ENCODE measurements around the gene PBXIP1. TPM values are rescaled to one million over a fixed set of nuclear protein-coding genes. Genes with fewer than 3 reads are reported as not detected.

PBXIP1 gene
- total and polyA plus RNA-seq, 2 experiments from 2014 or later, result 53.0 to 61.0 TPM

DNA sequence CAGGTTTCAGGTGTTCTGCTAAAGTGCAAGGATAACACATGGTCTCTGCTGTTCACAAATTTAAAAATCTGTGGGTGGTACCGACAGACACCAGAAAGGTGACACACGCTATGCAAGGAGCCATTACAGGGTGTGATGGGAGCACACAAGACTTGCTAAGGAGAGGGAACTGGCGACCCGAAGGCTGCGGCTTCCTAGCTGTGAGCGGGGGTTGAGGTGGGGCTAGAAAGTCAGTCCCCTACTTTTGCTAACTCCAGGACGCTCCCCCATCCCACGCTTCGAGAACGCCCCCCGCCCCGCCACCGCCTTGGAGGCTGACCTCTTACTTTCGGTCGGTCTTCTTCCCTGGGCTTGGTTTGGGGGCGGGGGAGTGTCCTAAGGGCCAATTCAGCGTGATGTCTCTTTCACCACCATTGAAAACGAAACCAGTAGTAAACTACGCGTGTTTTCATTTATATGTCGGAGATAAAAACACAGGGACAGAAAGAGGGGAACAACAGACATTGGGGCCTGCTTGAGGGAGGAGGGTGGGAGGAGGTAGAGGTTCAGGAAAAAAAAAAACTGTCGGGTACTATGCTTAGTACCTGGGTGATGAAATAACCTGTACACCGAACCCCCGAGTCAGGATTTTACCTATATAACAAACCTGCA is 19.6 kb upstream of the PBXIP1 start:
- H3K9me2 ChIP-seq (replicated peaks; ENCODE audit: insufficient read depth), result no peaks in the 10 kb centered on the region
- peaks cover 40% of the 10 kb centered on the region for H3K79me2 ChIP-seq
- H3K4me3 ChIP-seq, result peak overlapping the region; percentile 44
- peak overlapping the region; percentile 92 for H3K27ac ChIP-seq
- TF ChIP-seq EZH2 (IDR thresholded peaks at IDR 0.05; ENCODE audit: borderline replicate concordance) (no peak), EZH2phosphoT487 (IDR thresholded peaks at IDR 0.05; ENCODE audit: low read depth, severe bottlenecking, unreplicated experiment) (no peak)
- TF ChIP-seq, protein P1, sequence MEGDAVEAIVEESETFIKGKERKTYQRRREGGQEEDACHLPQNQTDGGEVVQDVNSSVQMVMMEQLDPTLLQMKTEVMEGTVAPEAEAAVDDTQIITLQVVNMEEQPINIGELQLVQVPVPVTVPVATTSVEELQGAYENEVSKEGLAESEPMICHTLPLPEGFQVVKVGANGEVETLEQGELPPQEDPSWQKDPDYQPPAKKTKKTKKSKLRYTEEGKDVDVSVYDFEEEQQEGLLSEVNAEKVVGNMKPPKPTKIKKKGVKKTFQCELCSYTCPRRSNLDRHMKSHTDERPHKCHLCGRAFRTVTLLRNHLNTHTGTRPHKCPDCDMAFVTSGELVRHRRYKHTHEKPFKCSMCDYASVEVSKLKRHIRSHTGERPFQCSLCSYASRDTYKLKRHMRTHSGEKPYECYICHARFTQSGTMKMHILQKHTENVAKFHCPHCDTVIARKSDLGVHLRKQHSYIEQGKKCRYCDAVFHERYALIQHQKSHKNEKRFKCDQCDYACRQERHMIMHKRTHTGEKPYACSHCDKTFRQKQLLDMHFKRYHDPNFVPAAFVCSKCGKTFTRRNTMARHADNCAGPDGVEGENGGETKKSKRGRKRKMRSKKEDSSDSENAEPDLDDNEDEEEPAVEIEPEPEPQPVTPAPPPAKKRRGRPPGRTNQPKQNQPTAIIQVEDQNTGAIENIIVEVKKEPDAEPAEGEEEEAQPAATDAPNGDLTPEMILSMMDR (IDR thresholded peaks at IDR 0.05; ENCODE audit: poor library complexity), result no peak
- WGBS (ENCODE audit: low lambda C conversion rate, missing lambda C conversion rate), result 2% methylated on average over 23 of the region's 24 CpGs
- no peaks in the 10 kb centered on the region for H3K9me3 ChIP-seq (ENCODE audit: low read depth)
- H3K36me3 ChIP-seq (replicated peaks; ENCODE audit: insufficient read depth, low read depth), result no peaks in the 10 kb centered on the region
- peaks cover 29% of the 10 kb centered on the region for H3K4me1 ChIP-seq (ENCODE audit: insufficient read depth)
- peak overlapping the region; percentile 87 for H3K4me2 ChIP-seq
- H4K20me1 ChIP-seq (ENCODE audit: insufficient read depth, poor library complexity, severe bottlenecking), result no peaks in the 10 kb centered on the region
- peak overlapping the region; percentile 7 for H2AFZ ChIP-seq
- peak; percentile 65 for DNase-seq (ENCODE audit: low spot score)
- H3K27me3 ChIP-seq, result no peaks in the 10 kb centered on the region

DNA sequence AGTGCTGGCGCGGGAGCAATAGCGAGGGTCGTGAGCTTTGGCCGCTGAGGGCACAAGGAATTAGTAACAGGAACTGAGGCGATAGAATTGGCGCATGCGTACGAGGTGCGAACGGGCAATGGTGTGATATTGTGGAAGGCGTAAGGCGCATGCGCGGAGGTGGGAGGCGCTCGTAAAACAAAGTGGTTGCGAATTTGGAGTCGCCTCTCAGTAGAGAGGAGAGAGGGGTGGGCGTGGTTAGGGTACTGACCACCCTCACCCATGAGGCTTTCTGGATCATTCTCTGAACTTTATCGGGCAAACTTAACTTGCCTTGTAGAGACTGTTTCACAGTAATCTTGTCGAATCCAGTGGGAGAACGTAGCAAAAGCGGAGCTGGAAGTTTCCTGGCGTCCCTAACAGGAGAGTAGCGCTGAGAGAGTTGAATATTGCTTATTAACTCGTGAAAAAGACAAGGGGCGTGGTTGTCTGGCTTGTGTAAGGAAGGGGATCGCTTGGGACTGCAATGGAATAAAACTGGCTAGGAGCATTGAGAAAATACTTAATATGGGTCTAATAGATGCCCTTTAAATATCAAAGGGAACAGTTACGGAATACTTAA is 19.0 kb upstream of the PBXIP1 start:
- no peaks in the 10 kb centered on the region for H3K27me3 ChIP-seq
- no peaks in the 10 kb centered on the region for H3K36me3 ChIP-seq (replicated peaks; ENCODE audit: insufficient read depth, low read depth)
- no peaks in the 10 kb centered on the region for H3K9me3 ChIP-seq (ENCODE audit: low read depth)
- peak; percentile 98 for DNase-seq (ENCODE audit: low spot score)
- peak overlapping the region; percentile 7 for H2AFZ ChIP-seq
- no peaks in the 10 kb centered on the region for H4K20me1 ChIP-seq (ENCODE audit: insufficient read depth, poor library complexity, severe bottlenecking)
- peak overlapping the region; percentile 87 for H3K4me2 ChIP-seq
- WGBS (ENCODE audit: low lambda C conversion rate, missing lambda C conversion rate), result 2% methylated on average over 30 of the region's 30 CpGs
- peak overlapping the region; percentile 92 for H3K27ac ChIP-seq
- H3K4me3 ChIP-seq, result peak overlapping the region; percentile 44
- H3K9me2 ChIP-seq (replicated peaks; ENCODE audit: insufficient read depth), result no peaks in the 10 kb centered on the region
- TF ChIP-seq, protein P1 (IDR thresholded peaks at IDR 0.05; ENCODE audit: poor library complexity), result no peak
- no peak for TF ChIP-seq EZH2 (IDR thresholded peaks at IDR 0.05; ENCODE audit: borderline replicate concordance)
- TF ChIP-seq EZH2phosphoT487 (IDR thresholded peaks at IDR 0.05; ENCODE audit: low read depth, severe bottlenecking, unreplicated experiment), result no peak
- peaks cover 45% of the 10 kb centered on the region for H3K79me2 ChIP-seq
- H3K4me1 ChIP-seq (ENCODE audit: insufficient read depth), result peaks cover 29% of the 10 kb centered on the region

DNA sequence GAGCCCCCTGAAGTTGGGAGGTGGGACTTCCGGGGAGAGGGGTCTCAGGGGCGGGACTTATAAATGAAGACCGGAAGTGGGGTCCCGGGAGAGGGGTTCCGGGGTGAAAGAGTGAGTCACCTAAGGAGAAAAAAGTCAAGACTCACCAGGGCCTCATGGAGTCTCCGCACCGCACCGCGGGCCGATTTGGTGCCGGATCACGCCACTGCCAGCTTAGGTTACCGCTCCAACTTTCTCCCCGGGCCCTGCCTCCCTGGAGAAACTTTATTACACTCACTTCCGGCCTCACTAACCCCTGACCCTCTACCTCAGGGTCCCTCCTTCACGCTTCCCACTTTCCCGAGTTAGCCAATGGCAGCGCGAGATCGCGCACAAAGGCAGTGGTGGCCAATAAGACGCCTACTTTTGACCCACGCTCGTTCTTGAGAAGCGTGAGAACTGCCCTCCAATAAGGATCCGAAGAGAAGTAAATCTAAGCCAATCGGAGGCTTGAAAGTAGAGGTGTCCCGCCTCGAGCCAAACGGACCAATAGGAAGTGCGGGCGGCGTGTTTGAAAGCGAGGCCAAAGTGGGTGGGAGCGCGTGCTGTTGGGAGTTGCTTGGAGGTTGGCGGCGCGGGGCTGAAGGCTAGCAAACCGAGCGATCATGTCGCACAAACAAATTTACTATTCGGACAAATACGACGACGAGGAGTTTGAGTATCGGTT is 18.4 kb upstream of the PBXIP1 start, which contains the start of gene CKS1B:
Gene CKS1B, plus strand, starts transcription at position 580 of the 706 bp plus-strand sequence. Its CDS starts 65 bp downstream, at position 645.
- Histone ChIP-seq H3K9me3 (ENCODE audit: low read depth) (no peaks in the 10 kb centered on the region), H2AFZ (peak within 1 kb of the TSS; percentile 7), H4K20me1 (ENCODE audit: insufficient read depth, poor library complexity, severe bottlenecking) (no peaks in the 10 kb centered on the region), H3K27ac (peak within 1 kb of the TSS; percentile 96), H3K4me3 (peak within 1 kb of the TSS; percentile 44), H3K79me2 (peaks cover 52% of the 10 kb centered on the region), H3K36me3 (replicated peaks; ENCODE audit: insufficient read depth, low read depth) (no peaks in the 10 kb centered on the region), H3K9me2 (replicated peaks; ENCODE audit: insufficient read depth) (no peaks in the 10 kb centered on the region), H3K4me2 (peak within 1 kb of the TSS; percentile 87), H3K27me3 (no peaks in the 10 kb centered on the region), H3K4me1 (ENCODE audit: insufficient read depth) (peaks cover 29% of the 10 kb centered on the region)
- no peak for TF ChIP-seq EZH2 (IDR thresholded peaks at IDR 0.05; ENCODE audit: borderline replicate concordance)
- TF ChIP-seq EZH2phosphoT487 (IDR thresholded peaks at IDR 0.05; ENCODE audit: low read depth, severe bottlenecking, unreplicated experiment), result no peak
- TF ChIP-seq, protein P1 (IDR thresholded peaks at IDR 0.05; ENCODE audit: poor library complexity), result no peak
- WGBS (ENCODE audit: low lambda C conversion rate, missing lambda C conversion rate), result under 1% methylated on average over 42 of the region's 47 CpGs
- peak; percentile 99 for DNase-seq (ENCODE audit: low spot score)

Data from hepatocyte (in vitro differentiated cells).